GM18909 (cell line): ENCODE results near the gene MZF1.

Experiments
- ATAC-seq: cut with Tn5 transposase; IDR thresholded peaks from one replicate; pipeline ENCODE4 v1.9.1; 2021; ENCODE audit warnings: mild to moderate bottlenecking; ENCODE audit not compliant: unreplicated experiment, poor library complexity

MZF1 gene

GRCh38 chr19:58515259-58515658 is 57.9 kb downstream of the MZF1 start:
- no peak for ATAC-seq

DNA sequence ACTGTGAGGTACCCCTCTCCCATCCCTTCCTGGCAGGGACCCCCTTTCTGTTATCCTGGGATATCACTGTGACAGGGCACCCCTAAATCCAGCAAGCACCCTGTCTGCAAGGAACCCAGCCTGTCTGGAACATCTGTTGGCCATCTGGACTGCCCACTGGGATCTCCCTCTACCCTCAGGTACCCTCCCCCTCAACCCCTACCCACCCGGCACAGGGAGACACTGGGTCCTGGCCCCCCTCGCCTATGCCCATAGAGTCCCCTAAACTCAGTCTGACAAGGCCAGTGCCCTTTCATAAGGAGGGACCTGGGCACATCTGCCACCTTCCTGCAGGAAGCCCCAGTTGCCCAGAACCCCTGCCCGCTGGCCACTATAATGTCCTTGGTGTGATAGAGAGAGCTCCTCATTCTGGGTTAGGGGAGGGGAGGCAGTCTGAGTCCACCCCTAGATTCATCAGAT is 58.5 kb downstream of the MZF1 start:
- no peak for ATAC-seq

GRCh38 chr19:58513694-58514563 is 59.2 kb downstream of the MZF1 start:
- peak; percentile 79 for ATAC-seq

DNA sequence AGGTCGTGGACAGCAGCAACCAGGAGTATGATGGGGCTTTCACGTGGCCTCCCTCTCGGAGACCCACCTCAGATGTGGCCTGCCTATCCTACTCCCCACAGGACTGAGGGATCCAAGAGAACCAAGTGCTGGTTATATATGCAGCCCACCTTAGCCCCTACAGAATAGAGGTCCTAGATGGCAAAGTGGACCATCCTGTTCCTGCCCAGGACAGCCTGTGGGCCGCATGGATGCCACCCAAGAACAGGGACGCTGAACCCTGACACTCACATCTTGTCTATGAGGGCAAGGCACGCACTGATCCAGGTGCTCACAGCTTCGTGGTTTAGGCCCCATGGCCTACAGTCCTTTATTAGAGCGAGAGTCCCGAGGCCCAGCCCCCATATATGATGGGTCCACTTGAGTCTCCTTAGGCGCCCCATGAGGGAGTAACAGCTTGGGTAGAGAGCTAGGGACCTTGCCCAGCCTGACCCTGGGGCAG is 59.9 kb downstream of the MZF1 start:
- no peak for ATAC-seq
